ENCODE results near the gene COL19A1. TPM values are rescaled to one million over a fixed set of nuclear protein-coding genes. Genes with fewer than 3 reads are reported as not detected.

The COL19A1 gene
- total RNA-seq, 2 experiments from 2014 or later: 0.03 TPM; not detected in 1

DNA sequence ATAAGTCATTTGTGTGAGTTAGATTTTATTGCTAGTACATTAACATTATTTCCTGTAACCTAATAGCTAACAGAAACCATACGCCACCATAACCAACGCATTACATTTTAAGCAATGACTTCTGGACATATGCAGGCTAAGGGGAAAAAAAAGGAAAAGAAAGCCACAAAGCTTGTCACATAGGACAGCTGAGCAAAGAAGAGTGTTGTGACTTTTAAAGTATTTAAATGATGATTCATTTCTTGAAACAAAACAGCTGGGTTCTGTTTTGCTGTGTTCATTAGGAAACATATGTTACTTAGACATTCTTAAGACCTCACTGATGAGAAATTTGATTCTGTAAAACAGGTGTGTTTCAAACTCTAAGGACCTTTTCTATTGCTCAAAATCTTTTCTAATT, 265.2 kb downstream of the COL19A1 start:
- Histone ChIP-seq H3K9me2 (ENCODE audit: insufficient read depth, low read length) (no peaks in the 10 kb centered on the region), H2AFZ (ENCODE audit: low read length) (no peak overlapping the region), H3K4me1 (ENCODE audit: insufficient read depth, low read length, poor library complexity, severe bottlenecking) (no peaks in the 10 kb centered on the region), H4K20me1 (ENCODE audit: insufficient read depth, low read length) (no peaks in the 10 kb centered on the region), H3K9me3 (ENCODE audit: low read length) (no peaks in the 10 kb centered on the region), H3K27ac (ENCODE audit: low read depth, low read length, poor library complexity, severe bottlenecking) (no peak overlapping the region), H3K36me3 (ENCODE audit: insufficient read depth, low read length) (no peaks in the 10 kb centered on the region), H3K79me2 (ENCODE audit: insufficient read depth, low read depth, low read length) (no peaks in the 10 kb centered on the region), H3K4me2 (ENCODE audit: low read length) (no peak overlapping the region), H3K4me3 (ENCODE audit: low read depth, low read length, poor library complexity, severe bottlenecking) (no peak overlapping the region)
- TF ChIP-seq CTCF (conservative IDR thresholded peaks at IDR 0.05; ENCODE audit: low read length) (no peak), EZH2phosphoT487 (IDR thresholded peaks at IDR 0.05; ENCODE audit: borderline replicate concordance, low read depth, low read length) (no peak)
- ChIA-PET POLR2A (interaction anchor here (0.7 kb wide), 1 partner anchor 9 kb away, joined by 4 read pairs; no protein-coding TSS in a partner anchor), CTCF (ENCODE audit: unreplicated experiment) (no interaction called here)
- no peak for DNase-seq (ENCODE audit: low spot score)
- BruUV-seq (replicated peaks): no TSS peak
- intact Hi-C loops (cut with micrococcal nuclease; ENCODE audit: unreplicated experiment): no loop called here

- POLR2A ChIA-PET: no interaction called here
- TF ChIP-seq CTCF (conservative IDR thresholded peaks at IDR 0.05; ENCODE audit: low read length) (no peak), EZH2phosphoT487 (IDR thresholded peaks at IDR 0.05; ENCODE audit: borderline replicate concordance, low read depth, low read length) (no peak)
- H3K9me2 ChIP-seq (ENCODE audit: insufficient read depth, low read length): no peaks in the 10 kb centered on the region
- H3K36me3 ChIP-seq (ENCODE audit: insufficient read depth, low read length): no peaks in the 10 kb centered on the region
- intact Hi-C loops (cut with micrococcal nuclease; ENCODE audit: unreplicated experiment): no loop called here
- no peak overlapping the region for H3K27ac ChIP-seq (ENCODE audit: low read depth, low read length, poor library complexity, severe bottlenecking)
- H3K79me2 ChIP-seq (ENCODE audit: insufficient read depth, low read depth, low read length): no peaks in the 10 kb centered on the region
- no peak for DNase-seq (ENCODE audit: low spot score)
- H4K20me1 ChIP-seq (ENCODE audit: insufficient read depth, low read length): no peaks in the 10 kb centered on the region
- H3K4me2 ChIP-seq (ENCODE audit: low read length): no peak overlapping the region
- no peak overlapping the region for H3K4me3 ChIP-seq (ENCODE audit: low read depth, low read length, poor library complexity, severe bottlenecking)
- H3K9me3 ChIP-seq (ENCODE audit: low read length): no peaks in the 10 kb centered on the region
- H2AFZ ChIP-seq (ENCODE audit: low read length): no peak overlapping the region
- CTCF ChIA-PET (ENCODE audit: unreplicated experiment): no interaction called here
- H3K4me1 ChIP-seq (ENCODE audit: insufficient read depth, low read length, poor library complexity, severe bottlenecking): no peaks in the 10 kb centered on the region
- no TSS peak for BruUV-seq (replicated peaks)
Observed at GRCh38 chr6:70133246-70133645, 266.9 kb downstream of the COL19A1 start.

DNA sequence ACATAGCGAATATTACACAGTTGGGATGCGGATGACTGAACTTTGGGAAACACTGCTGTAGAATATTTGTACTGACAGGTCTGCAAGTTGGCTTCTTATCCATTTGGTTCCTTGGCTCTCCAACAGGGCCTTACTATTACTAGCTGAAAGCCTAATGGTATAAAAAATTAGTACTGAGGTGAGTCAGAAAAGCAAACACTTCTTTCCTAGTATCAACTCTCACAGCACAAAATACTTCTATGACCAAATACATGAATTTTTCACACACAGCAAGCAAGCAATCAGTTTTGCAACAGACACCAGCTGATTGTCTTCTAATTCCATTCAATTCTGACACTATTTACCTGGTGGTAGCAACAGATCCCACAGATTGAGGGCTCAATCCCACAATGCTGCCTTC, 268.2 kb downstream of the COL19A1 start:
- Histone ChIP-seq H3K9me3 (ENCODE audit: low read length) (no peaks in the 10 kb centered on the region), H3K79me2 (ENCODE audit: insufficient read depth, low read depth, low read length) (no peaks in the 10 kb centered on the region), H3K4me3 (ENCODE audit: low read depth, low read length, poor library complexity, severe bottlenecking) (no peak overlapping the region), H3K36me3 (ENCODE audit: insufficient read depth, low read length) (no peaks in the 10 kb centered on the region), H3K9me2 (ENCODE audit: insufficient read depth, low read length) (no peaks in the 10 kb centered on the region), H3K4me1 (ENCODE audit: insufficient read depth, low read length, poor library complexity, severe bottlenecking) (no peaks in the 10 kb centered on the region), H2AFZ (ENCODE audit: low read length) (no peak overlapping the region), H4K20me1 (ENCODE audit: insufficient read depth, low read length) (no peaks in the 10 kb centered on the region), H3K4me2 (ENCODE audit: low read length) (no peak overlapping the region), H3K27ac (ENCODE audit: low read depth, low read length, poor library complexity, severe bottlenecking) (no peak overlapping the region)
- no peak for DNase-seq (ENCODE audit: low spot score)
- no peak for TF ChIP-seq CTCF (conservative IDR thresholded peaks at IDR 0.05; ENCODE audit: low read length)
- no peak for TF ChIP-seq EZH2phosphoT487 (IDR thresholded peaks at IDR 0.05; ENCODE audit: borderline replicate concordance, low read depth, low read length)
- no TSS peak for BruUV-seq (replicated peaks)
- ChIA-PET CTCF (ENCODE audit: unreplicated experiment) (no interaction called here), POLR2A (no interaction called here)
- intact Hi-C loops (cut with micrococcal nuclease; ENCODE audit: unreplicated experiment): no loop called here
